GM18519 (cell line): ENCODE results near the gene RALGAPA2.

Source experiments
- ATAC-seq: cut with Tn5 transposase; IDR thresholded peaks from one replicate; pipeline ENCODE4 v1.9.1; 2021; ENCODE audit warnings: mild to moderate bottlenecking, moderate library complexity; ENCODE audit not compliant: unreplicated experiment, low FRiP score

Gene RALGAPA2

GRCh38 chr20:20712474-20713243, at the start of gene RALGAPA2:
Gene RALGAPA2, minus strand, starts transcription at chr20:20712644. Its CDS starts 164 bp downstream, at chr20:20712480.
- peak; percentile 91 for ATAC-seq

GRCh38 chr20:20761301-20761700, 48.9 kb upstream of the RALGAPA2 start:
- no peak for ATAC-seq

GRCh38 chr20:20759132-20759531, 46.7 kb upstream of the RALGAPA2 start:
- no peak for ATAC-seq

GRCh38 chr20:20755674-20756319, 43.4 kb upstream of the RALGAPA2 start:
- ATAC-seq: no peak

- no peak for ATAC-seq
These were observed 42.8 kb upstream of the RALGAPA2 start for GRCh38 chr20:20755231-20755630.

GRCh38 chr20:20754714-20755113, 42.3 kb upstream of the RALGAPA2 start:
- no peak for ATAC-seq

- no peak for ATAC-seq
These were observed 40.3 kb upstream of the RALGAPA2 start for GRCh38 chr20:20752712-20753111.

- ATAC-seq: no peak
These were observed 34.9 kb upstream of the RALGAPA2 start for GRCh38 chr20:20747298-20747697.

- ATAC-seq: no peak
These were observed 31.8 kb upstream of the RALGAPA2 start for GRCh38 chr20:20744170-20744725.

- ATAC-seq: no peak
These were observed 31.2 kb upstream of the RALGAPA2 start for GRCh38 chr20:20743511-20744169.

GRCh38 chr20:20741087-20742045, 28.9 kb upstream of the RALGAPA2 start:
- ATAC-seq: no peak

GRCh38 chr20:20740541-20740940, 28.1 kb upstream of the RALGAPA2 start:
- ATAC-seq: no peak

GRCh38 chr20:20737158-20737557, 24.7 kb upstream of the RALGAPA2 start:
- no peak for ATAC-seq

GRCh38 chr20:20736303-20736702, 23.9 kb upstream of the RALGAPA2 start:
- ATAC-seq: no peak

GRCh38 chr20:20734475-20734948, 22.1 kb upstream of the RALGAPA2 start:
- ATAC-seq: no peak

GRCh38 chr20:20733943-20734342, 21.5 kb upstream of the RALGAPA2 start:
- no peak for ATAC-seq

- ATAC-seq: no peak
These were observed 20.2 kb upstream of the RALGAPA2 start for GRCh38 chr20:20732641-20733040.

- ATAC-seq: no peak
These were observed 19.5 kb upstream of the RALGAPA2 start for GRCh38 chr20:20731945-20732296.

- no peak for ATAC-seq
These were observed 18.8 kb upstream of the RALGAPA2 start for GRCh38 chr20:20731000-20731944.
